ENCODE measurements around the gene ATXN7L2. TPM values are rescaled to one million over a fixed set of nuclear protein-coding genes. Genes with fewer than 3 reads are reported as not detected.

Gene ATXN7L2
- total RNA-seq, 2 experiments from 2014 or later, result 12.4 to 14.0 TPM

DNA sequence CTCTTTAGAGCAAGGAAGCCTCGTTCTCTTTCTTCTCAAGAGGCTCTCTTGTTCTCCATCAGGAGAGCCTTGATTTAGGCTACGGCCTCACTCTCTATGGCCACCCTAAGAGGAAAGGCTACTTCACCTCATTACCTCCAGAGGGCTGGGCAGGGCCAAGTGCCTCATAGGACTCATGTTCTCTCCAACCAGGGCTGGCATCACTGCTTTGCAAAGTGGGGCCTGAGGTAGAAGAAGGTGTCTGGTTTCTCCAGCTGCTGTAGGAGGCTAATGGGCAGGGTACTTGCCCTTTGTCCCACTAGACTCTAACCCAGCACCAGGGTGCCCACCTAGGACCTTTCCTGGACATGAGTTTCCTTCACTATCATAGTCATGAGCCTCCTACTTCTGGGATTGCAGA, 2.1 kb upstream of the ATXN7L2 start:
- POLR2A ChIA-PET, result no interaction called here

DNA sequence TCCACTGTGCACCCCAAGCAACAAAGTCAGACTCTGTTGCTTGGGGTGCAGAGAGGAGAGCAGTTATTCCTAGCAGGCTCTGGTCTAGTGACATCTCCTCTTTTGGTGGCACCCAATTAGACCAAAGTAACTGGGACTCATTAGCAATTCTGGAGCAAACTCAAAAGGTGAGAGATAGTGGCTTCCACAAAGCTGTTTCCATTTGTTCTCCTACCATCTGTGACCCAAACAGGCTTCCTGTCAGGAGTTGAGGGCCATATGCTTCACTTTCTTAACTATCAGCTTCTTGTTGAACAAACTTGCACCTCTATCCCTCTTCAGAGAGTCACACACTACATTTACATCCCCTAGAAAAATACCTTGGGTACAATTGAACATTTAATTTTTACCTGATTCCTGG, 1.5 kb upstream of the ATXN7L2 start:
- Mint-ChIP-seq H3K4me1 (peaks cover 48% of the 10 kb centered on the region), H3K27me3 (peaks cover 18% of the 10 kb centered on the region), H3K36me3 (ENCODE audit: low read depth) (peaks cover 9% of the 10 kb centered on the region), H3K27ac (no peak overlapping the region), H3K9me3 (no peaks in the 10 kb centered on the region), H3K4me3 (peak overlapping the region; percentile 56)
- DNase-seq, result no peak
- CTCF ChIA-PET, result interaction anchor here (1.2 to 43.6 kb wide), 4 partner anchors 9 to 42 kb away, joined by 3 to 1139 read pairs (median 20); partner anchors contain the start of genes AMIGO1, CYB561D1 and GPR61
- POLR2A ChIA-PET, result no interaction called here

More for the DNA sequence above, 2.1 kb upstream of the ATXN7L2 start:
- peaks cover 8% of the 10 kb centered on the region for H3K36me3 Mint-ChIP-seq (ENCODE audit: low read depth)
- H3K27ac Mint-ChIP-seq, result no peak overlapping the region
- no peak overlapping the region for H3K4me3 Mint-ChIP-seq
- H3K4me1 Mint-ChIP-seq, result peaks cover 46% of the 10 kb centered on the region
- DNase-seq, result no peak
- CTCF ChIA-PET, result interaction anchor here (1.2 to 43.6 kb wide), 3 partner anchors 12 to 42 kb away, joined by 3 to 1139 read pairs (median 35); partner anchors contain the start of genes AMIGO1, CYB561D1 and GPR61
- peaks cover 20% of the 10 kb centered on the region for H3K27me3 Mint-ChIP-seq
- H3K9me3 Mint-ChIP-seq, result no peaks in the 10 kb centered on the region

DNA sequence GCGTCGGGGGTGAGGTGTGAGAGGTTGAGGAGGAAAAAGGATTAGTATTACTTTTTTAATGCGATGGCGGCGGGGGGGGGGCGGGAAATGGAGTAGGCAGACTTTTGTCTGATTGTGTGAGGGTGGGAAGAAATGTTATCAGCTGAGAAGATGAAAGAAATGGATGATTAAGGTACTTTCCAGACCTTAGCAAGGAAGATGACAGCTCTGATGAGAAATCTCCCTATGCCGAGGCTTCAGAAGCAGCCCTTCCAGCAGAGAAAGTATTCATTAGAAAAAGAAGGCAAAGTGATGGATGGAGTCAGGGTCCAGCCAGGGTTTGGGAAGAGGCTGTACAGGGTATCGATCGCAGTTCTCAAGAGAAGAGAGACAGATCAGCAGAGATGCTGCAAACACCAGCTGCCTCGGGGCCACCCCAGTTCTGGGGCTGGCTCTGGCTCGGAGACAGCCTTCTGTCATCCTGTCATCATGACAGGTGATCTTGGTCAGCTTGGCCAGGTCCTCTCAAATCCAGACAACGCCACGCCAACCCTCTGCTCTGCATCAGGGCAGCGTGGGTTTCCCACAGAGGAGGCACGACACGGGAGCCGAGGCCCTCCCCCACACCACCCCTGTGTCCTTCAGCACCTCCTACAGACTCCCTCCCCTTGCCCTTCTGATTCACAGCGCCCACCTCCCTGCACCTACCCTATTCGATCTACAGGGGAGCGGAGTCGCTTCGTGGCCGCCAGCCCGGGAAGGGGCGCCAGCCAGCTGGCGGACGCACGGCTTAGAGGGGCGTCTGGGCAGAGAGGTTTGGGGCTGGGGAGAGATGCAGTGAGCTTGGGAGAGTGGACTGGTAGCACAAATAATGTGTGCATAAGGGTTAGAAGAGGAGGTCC, 674 bp upstream of the ATXN7L2 start:
- POLR2A ChIA-PET, result interaction anchor here (1.3 kb wide), 1 partner anchor 10 kb away, joined by 5 read pairs; no protein-coding TSS in a partner anchor
- DNase-seq, result peak; percentile 39
- H3K4me3 Mint-ChIP-seq, result peak overlapping the region; percentile 89
- peaks cover 9% of the 10 kb centered on the region for H3K36me3 Mint-ChIP-seq (ENCODE audit: low read depth)
- peak overlapping the region; percentile 94 for H3K27ac Mint-ChIP-seq
- no peaks in the 10 kb centered on the region for H3K9me3 Mint-ChIP-seq
- CTCF ChIA-PET, result interaction anchor here (0.5 to 43.6 kb wide), 7 partner anchors 8 to 483 kb away, joined by 3 to 1139 read pairs (median 4); partner anchors contain the start of genes AMIGO1, CYB561D1 and GPR61
- H3K27me3 Mint-ChIP-seq, result peaks cover 18% of the 10 kb centered on the region
- peaks cover 48% of the 10 kb centered on the region for H3K4me1 Mint-ChIP-seq

DNA sequence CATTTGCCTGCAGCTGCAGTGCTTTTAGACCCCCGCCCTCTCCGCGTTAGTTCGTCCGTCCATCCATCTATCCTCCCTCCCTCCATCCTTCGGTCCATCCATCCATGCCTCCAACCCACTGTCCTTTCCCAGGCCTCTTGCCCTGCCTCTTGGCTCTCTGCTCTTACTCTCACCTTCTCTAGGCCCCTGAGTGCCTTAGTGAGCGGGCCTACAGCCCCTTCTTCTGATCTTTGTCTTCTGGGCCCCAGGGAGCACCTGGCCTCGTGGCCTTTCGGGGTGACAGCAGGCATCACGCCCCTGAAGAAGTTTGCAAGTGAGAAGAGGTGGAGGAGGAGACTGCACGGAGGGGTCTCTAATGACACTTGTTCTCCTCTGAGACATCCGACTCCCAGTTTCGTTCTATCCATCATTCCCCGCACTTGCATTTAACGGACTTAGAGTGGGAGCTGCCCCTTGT, 842 bp downstream of the ATXN7L2 start:
- DNase-seq, result no peak
- POLR2A ChIA-PET, result interaction anchor here (1.3 kb wide), 1 partner anchor 8 kb away, joined by 5 read pairs; no protein-coding TSS in a partner anchor
- CTCF ChIA-PET, result interaction anchor here (1.4 to 43.6 kb wide), 3 partner anchors 10 to 40 kb away, joined by 4 to 1139 read pairs (median 35); partner anchors contain the start of genes AMIGO1, CYB561D1 and GPR61
- peaks cover 15% of the 10 kb centered on the region for H3K36me3 Mint-ChIP-seq (ENCODE audit: low read depth)
- peak overlapping the region; percentile 89 for H3K4me3 Mint-ChIP-seq
- no peaks in the 10 kb centered on the region for H3K9me3 Mint-ChIP-seq
- H3K27ac Mint-ChIP-seq, result peak overlapping the region; percentile 94
- peaks cover 40% of the 10 kb centered on the region for H3K4me1 Mint-ChIP-seq
- peaks cover 11% of the 10 kb centered on the region for H3K27me3 Mint-ChIP-seq

DNA sequence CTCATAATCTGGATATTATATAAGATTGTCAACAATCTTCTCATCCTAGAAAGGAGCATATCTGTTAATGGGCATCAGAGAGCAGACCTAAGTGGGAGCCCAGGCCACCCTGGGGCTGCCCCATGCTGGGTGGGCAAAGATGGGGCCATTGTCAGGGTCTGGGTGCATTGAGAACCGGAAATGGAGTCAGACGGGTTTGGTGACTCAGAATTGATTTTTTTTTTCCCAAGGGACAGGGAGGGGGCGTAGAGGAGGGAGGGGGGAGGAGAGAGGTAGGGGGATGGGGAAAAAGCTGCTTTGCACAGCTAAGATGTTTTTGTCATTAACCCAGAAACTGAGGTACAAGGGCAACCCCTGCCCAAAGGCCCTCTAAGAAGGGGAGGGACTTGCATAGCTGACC, 1.3 kb downstream of the ATXN7L2 start:
- peaks cover 7% of the 10 kb centered on the region for H3K27me3 Mint-ChIP-seq
- peak overlapping the region; percentile 89 for H3K4me3 Mint-ChIP-seq
- peaks cover 15% of the 10 kb centered on the region for H3K36me3 Mint-ChIP-seq (ENCODE audit: low read depth)
- DNase-seq, result no peak
- H3K27ac Mint-ChIP-seq, result peak overlapping the region; percentile 94
- ChIA-PET POLR2A (no interaction called here), CTCF (interaction anchor here (0.5 to 43.6 kb wide), 3 partner anchors 9 to 243 kb away, joined by 4 to 1139 read pairs (median 35); partner anchors contain the start of genes AMIGO1, CYB561D1 and GPR61)
- H3K4me1 Mint-ChIP-seq, result peaks cover 40% of the 10 kb centered on the region
- no peaks in the 10 kb centered on the region for H3K9me3 Mint-ChIP-seq

DNA sequence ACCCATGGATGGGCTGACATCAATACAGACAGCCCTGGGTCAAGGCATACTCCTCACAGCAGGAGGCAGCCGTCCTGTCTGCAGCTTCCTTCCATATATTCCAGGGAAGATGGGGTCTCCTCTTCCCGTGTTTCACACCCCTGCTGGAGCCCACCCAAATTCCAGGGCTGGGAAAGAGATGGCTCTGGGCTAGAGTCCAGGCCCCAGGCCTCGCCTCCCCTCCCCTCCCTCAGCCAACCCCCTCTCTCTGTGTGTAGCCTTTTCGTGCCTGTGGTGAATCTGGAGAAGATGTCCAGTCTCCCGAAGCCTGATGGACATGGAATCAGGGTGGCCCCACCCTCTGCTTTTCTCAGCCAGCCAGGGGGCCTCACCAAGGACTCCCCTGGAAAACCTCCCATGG, 3.6 kb downstream of the ATXN7L2 start:
- Mint-ChIP-seq H3K27me3 (no peaks in the 10 kb centered on the region), H3K4me1 (peaks cover 44% of the 10 kb centered on the region), H3K36me3 (ENCODE audit: low read depth) (peaks cover 23% of the 10 kb centered on the region), H3K27ac (no peak overlapping the region), H3K9me3 (no peaks in the 10 kb centered on the region), H3K4me3 (no peak overlapping the region)
- DNase-seq, result no peak
- ChIA-PET CTCF (interaction anchor here (43.6 kb wide), 1 partner anchor 37 kb away, joined by 1139 read pairs; the partner anchor contains the start of genes AMIGO1 and GPR61), POLR2A (no interaction called here)

DNA sequence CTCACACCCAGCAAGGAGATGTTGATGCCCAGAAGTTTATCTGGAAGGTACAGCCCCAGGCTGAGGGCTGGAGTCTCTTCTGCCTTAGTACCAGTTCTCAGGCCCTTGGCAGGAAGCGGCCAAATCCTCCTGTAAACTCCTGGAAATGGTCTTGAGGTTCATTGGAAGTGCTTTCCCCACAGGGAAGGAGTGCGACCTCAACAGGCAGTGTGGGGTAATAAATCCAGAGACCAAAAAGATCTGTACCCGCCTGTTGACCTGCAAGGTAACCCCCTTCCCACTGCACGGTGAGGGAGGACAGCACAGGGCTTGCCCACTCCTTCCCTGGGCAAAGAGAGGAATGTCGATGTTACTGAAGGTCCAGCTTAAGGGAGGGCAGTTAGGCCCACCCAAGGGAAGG, 4.5 kb downstream of the ATXN7L2 start:
- Mint-ChIP-seq H3K9me3 (no peaks in the 10 kb centered on the region), H3K36me3 (ENCODE audit: low read depth) (peaks cover 27% of the 10 kb centered on the region), H3K4me1 (peaks cover 37% of the 10 kb centered on the region), H3K27ac (no peak overlapping the region), H3K27me3 (no peaks in the 10 kb centered on the region), H3K4me3 (no peak overlapping the region)
- no peak for DNase-seq
- CTCF ChIA-PET, result interaction anchor here (43.6 kb wide), 1 partner anchor 36 kb away, joined by 1139 read pairs; the partner anchor contains the start of genes AMIGO1 and GPR61
- POLR2A ChIA-PET, result no interaction called here

DNA sequence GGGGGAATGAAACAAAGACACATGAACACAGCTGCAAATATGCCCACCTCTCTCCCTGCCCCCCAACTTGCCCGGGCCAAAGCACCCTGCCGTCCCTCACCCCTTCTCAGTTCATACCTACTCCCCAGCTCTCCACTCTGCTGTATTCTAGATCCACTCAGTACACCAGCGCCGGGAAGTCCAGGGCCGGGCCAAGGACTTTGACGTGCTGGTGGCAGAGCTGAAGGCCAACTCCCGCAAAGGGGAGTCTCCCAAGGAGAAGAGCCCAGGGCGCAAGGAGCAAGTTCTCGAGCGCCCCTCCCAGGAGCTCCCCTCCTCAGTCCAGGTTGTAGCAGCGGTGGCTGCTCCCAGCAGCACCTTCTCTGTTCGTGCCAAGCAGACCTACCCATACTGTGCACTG, 5.0 kb downstream of the ATXN7L2 start:
- no peak overlapping the region for H3K4me3 Mint-ChIP-seq
- CTCF ChIA-PET, result interaction anchor here (43.6 kb wide), 1 partner anchor 35 kb away, joined by 1139 read pairs; the partner anchor contains the start of genes AMIGO1 and GPR61
- H3K36me3 Mint-ChIP-seq (ENCODE audit: low read depth), result peaks cover 27% of the 10 kb centered on the region
- H3K9me3 Mint-ChIP-seq, result no peaks in the 10 kb centered on the region
- H3K27ac Mint-ChIP-seq, result no peak overlapping the region
- POLR2A ChIA-PET, result no interaction called here
- no peak for DNase-seq
- H3K27me3 Mint-ChIP-seq, result no peaks in the 10 kb centered on the region
- H3K4me1 Mint-ChIP-seq, result peaks cover 37% of the 10 kb centered on the region

DNA sequence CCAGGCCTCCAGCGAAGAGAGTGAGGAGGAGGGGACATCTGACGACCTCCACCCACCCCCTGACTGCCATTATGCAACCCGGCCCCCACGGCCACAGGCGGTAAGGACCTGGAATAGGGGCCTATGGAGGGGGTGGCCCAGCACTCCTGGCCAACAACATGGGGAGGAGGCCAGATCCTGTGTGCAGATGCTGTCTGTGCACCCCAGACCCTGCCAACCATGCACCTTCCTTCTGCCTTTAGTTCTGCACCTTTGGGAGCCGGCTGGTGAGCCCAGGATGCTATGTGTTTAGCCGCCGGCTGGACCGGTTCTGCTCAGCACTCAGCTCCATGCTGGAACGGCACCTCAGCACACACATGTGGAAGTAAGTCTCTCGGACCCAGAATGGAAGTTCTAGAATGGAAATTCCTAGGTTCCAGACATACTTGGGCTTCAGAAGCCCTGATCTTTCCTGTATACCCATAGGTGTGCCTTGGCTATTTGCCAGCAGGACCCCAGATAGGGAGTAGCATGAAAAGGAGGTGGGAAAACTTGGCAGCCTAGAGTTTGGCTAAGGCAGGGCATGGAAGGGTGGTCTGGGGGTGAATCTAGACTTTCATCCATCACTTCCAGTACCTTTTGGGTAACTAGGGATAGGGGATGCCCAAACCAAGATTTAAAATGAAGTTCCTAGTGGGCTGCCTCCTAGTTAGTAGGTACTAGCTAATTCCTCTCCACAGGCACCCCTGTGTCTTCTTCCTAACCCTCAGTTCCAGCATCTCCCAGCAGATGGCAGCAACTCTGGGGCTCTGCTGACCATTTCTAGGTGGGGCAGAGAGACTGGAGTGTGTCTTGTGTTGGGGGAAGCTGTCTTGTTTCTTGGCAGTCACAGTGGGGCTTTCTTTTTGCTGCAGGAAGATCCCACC, 6.6 kb downstream of the ATXN7L2 start:
- H3K36me3 Mint-ChIP-seq (ENCODE audit: low read depth), result peaks cover 37% of the 10 kb centered on the region
- no peaks in the 10 kb centered on the region for H3K27me3 Mint-ChIP-seq
- CTCF ChIA-PET, result interaction anchor here (0.6 to 43.6 kb wide), 11 partner anchors 11 to 1034 kb away, joined by 3 to 1139 read pairs (median 3); partner anchors contain the start of genes AMIGO1, GNAI3, GPR61 and PSMA5
- H3K27ac Mint-ChIP-seq, result peak overlapping the region; percentile 64
- POLR2A ChIA-PET, result interaction anchor here (0.5 to 1.2 kb wide), 2 partner anchors 13 to 409 kb away, joined by 3 read pairs; no protein-coding TSS in a partner anchor
- H3K9me3 Mint-ChIP-seq, result no peaks in the 10 kb centered on the region
- peaks cover 36% of the 10 kb centered on the region for H3K4me1 Mint-ChIP-seq
- DNase-seq, result peak; percentile 84
- H3K4me3 Mint-ChIP-seq, result no peak overlapping the region

DNA sequence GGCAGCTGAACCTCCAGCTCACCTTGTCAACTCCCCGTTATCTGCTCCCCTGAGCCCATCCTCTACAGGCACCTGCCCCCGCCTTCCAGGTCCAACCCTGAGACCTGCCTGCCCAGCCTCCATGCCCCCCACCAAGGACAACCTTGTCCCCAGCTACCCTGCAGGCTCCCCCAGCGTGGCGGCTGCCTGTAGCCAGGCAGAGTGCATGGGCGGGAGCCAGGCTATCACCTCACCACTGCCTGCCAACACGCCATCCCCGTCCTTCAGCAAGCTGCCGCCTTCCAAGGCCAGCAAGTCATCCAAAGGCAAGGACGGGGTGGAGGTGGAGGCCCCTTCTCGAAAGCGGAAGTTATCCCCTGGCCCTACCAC, 7.2 kb downstream of the ATXN7L2 start:
- Mint-ChIP-seq H3K4me1 (peaks cover 39% of the 10 kb centered on the region), H3K4me3 (no peak overlapping the region), H3K27me3 (no peaks in the 10 kb centered on the region), H3K9me3 (no peaks in the 10 kb centered on the region), H3K27ac (peak overlapping the region; percentile 64), H3K36me3 (ENCODE audit: low read depth) (peaks cover 40% of the 10 kb centered on the region)
- DNase-seq, result no peak
- ChIA-PET CTCF (interaction anchor here (1.0 to 43.6 kb wide), 8 partner anchors 8 to 149 kb away, joined by 3 to 1139 read pairs (median 4); partner anchors contain the start of genes AMIGO1, ATXN7L2, GNAI3 and GPR61), POLR2A (interaction anchor here (0.5 kb wide), 1 partner anchor 410 kb away, joined by 3 read pairs; no protein-coding TSS in a partner anchor)

DNA sequence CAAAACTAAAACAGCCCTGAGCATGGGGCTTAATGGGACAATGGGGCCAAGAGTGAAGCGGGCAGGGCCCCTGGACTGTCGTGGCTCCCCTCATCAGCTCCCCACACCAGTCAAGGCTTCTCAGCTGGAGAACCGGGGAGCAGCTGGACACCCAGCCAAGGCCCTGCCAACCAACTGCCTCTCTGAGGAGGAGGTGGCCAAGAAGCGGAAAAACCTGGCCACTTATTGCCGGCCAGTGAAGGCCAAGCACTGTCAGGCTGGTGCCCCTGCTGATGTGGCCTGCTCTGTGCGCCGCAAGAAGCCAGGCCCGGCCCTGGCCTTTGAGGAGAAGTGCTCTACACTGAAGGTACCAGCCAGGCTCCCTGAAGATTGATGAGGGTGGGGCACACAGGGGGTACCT, 7.7 kb downstream of the ATXN7L2 start:
- POLR2A ChIA-PET, result interaction anchor here (0.5 kb wide), 1 partner anchor 410 kb away, joined by 3 read pairs; no protein-coding TSS in a partner anchor
- DNase-seq, result no peak
- H3K4me1 Mint-ChIP-seq, result peaks cover 40% of the 10 kb centered on the region
- CTCF ChIA-PET, result interaction anchor here (1.1 to 43.6 kb wide), 6 partner anchors 8 to 148 kb away, joined by 3 to 1139 read pairs (median 4); partner anchors contain the start of genes AMIGO1, ATXN7L2, GPR61 and PSMA5
- H3K9me3 Mint-ChIP-seq, result no peaks in the 10 kb centered on the region
- no peaks in the 10 kb centered on the region for H3K27me3 Mint-ChIP-seq
- no peak overlapping the region for H3K27ac Mint-ChIP-seq
- no peak overlapping the region for H3K4me3 Mint-ChIP-seq
- H3K36me3 Mint-ChIP-seq (ENCODE audit: low read depth), result peaks cover 41% of the 10 kb centered on the region

Data from activated CD4-positive, alpha-beta T cell treated with anti-CD3 and anti-CD28 coated beads, Interleukin-2, amount 10 ng/mL, durations not matched to agents 7 days and 5 days (primary cell).